ENCODE data around the gene IFITM1. TPM values are rescaled to one million over a fixed set of nuclear protein-coding genes. Genes with fewer than 3 reads are reported as not detected.

Gene IFITM1
- total and polyA plus RNA-seq, 2 of the 13 experiments (the other 11 are each of a cell fraction or from before 2014, with no cell fraction given): 0.38 to 11.1 TPM

DNA sequence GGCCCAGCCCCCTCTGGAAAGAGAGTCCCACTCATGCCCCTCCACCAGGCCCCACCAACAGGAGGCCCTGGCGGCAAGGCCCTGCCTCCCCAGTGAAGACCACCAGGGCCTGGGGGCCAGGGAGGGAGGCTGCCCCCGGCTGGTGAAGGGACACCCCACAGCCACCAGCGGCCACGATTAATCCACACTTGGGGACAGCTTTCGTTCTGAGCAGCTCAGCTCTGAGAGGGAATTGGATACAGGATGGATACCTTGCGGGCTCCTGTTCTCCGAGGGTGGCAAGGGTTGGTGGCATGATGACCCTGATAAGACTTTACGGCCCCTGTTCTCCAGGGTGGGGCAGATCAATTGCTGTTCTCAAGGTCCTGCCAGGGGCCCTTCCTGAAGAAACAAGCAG lies 42.5 kb upstream of the IFITM1 start:
- no peaks in the 10 kb centered on the region for H4K20me1 ChIP-seq (ENCODE audit: insufficient read depth, low read length)
- ATAC-seq (no peak), DNase-seq (ENCODE audit: low spot score) (no peak), FAIRE-seq (no peak)
- no TSS peak for BruUV-seq (replicated peaks)
- no peak overlapping the region for H2AFZ ChIP-seq (ENCODE audit: low read length)
- H3K9me3 ChIP-seq (ENCODE audit: low read length): no peaks in the 10 kb centered on the region
- peaks cover 45% of the 10 kb centered on the region for H3K4me1 ChIP-seq (ENCODE audit: insufficient read depth, low read length)
- intact Hi-C loops (cut with micrococcal nuclease; ENCODE audit: unreplicated experiment) (no loop called here), in situ Hi-C loops (cut with HindIII; ENCODE audit: extremely low pct_ligation_motif_present, low pct_unique_long_range_greater_than_20kb) (no loop called here)
- ChIA-PET CTCF (ENCODE audit: low intra/inter-chr PET ratio, low total read pairs) (no interaction called here), POLR2A (no interaction called here)
- peaks cover 0 to 29% of the 10 kb centered on the region in 2 experiments; a peak in 3 of 5 replicates for H3K27me3 ChIP-seq (ENCODE audit: control insufficient read depth in 1 of 2, insufficient read depth in 2 of 2, low read length in 2 of 2)
- 0 out of 2 replicates have a peak overlapping the region, but pooled peaks have one; percentile 41 for H3K4me2 ChIP-seq (ENCODE audit: low read depth, low read length)
- TF ChIP-seq, protein P1, sequence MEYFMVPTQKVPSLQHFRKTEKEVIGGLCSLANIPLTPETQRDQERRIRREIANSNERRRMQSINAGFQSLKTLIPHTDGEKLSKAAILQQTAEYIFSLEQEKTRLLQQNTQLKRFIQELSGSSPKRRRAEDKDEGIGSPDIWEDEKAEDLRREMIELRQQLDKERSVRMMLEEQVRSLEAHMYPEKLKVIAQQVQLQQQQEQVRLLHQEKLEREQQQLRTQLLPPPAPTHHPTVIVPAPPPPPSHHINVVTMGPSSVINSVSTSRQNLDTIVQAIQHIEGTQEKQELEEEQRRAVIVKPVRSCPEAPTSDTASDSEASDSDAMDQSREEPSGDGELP (IDR thresholded peaks at IDR 0.05; ENCODE audit: borderline replicate concordance, low read depth): no peak
- TF ChIP-seq FOXK1 (CRISPR knock-in tag; IDR thresholded peaks at IDR 0.05; ENCODE audit: borderline replicate concordance, low read depth) (no peak), NPAS2 (CRISPR knock-in tag; IDR thresholded peaks at IDR 0.05; ENCODE audit: borderline replicate concordance) (no peak), STAG1 (CRISPR knock-in tag; IDR thresholded peaks at IDR 0.05) (no peak), ZNF687 (CRISPR knock-in tag; IDR thresholded peaks at IDR 0.05) (0 out of 2 replicates have a peak, but pooled peaks have one; percentile 7), ZNF839 (CRISPR knock-in tag; IDR thresholded peaks at IDR 0.05; ENCODE audit: borderline replicate concordance) (no peak), ZNF713 (CRISPR knock-in tag; IDR thresholded peaks at IDR 0.05) (no peak)
- H3K27ac ChIP-seq (ENCODE audit: extremely low read length, insufficient read depth, low read length): no peak overlapping the region
- H3K4me3 ChIP-seq (replicated peaks in 1 of 3; ENCODE audit: insufficient read depth in 1 of 3, low read depth in 2 of 3, low read length in 3 of 3): no peak overlapping the region
- no peaks in the 10 kb centered on the region for H3K36me3 ChIP-seq (replicated peaks in 1 of 2; ENCODE audit: control insufficient read depth in 1 of 2, insufficient read depth in 2 of 2, low read length in 2 of 2)
- no peak overlapping the region for H3K9ac ChIP-seq (ENCODE audit: insufficient read depth, low read depth, low read length)
- H3K79me2 ChIP-seq (ENCODE audit: insufficient read depth, low read length): no peaks in the 10 kb centered on the region
- 0% methylated on average over 1 of the region's 8 CpGs for WGBS (ENCODE audit: low lambda C conversion rate)
